Sigmoid colon (tissue), 7 donors: ENCODE data around the gene FXYD2. TPM values are rescaled to one million over a fixed set of nuclear protein-coding genes. Genes with fewer than 3 reads are reported as not detected.

Experiments used
- DNase-seq: peaks from one replicate; pipeline ENCODE4 v3.0.0-alpha.2; 2019
- H3K27ac ChIP-seq, 4 donors: fragments of 200-600 bp; sonication (generic); one replicate each; pipeline ENCODE4 v1.5.1; 2016 to 2019; ENCODE audit warnings: mild to moderate bottlenecking in 1 of 4
- H3K27me3 ChIP-seq, 3 donors: fragments of 200-600 bp; sonication (generic); one replicate each; pipeline ENCODE4 v1.5.1; 2019; ENCODE audit warnings: mild to moderate bottlenecking in 1 of 3
- H3K36me3 ChIP-seq, 4 donors: fragments of 200-600 bp; sonication (generic); one replicate each; pipeline ENCODE4 v1.5.1; 2016 to 2019
- H3K4me1 ChIP-seq, 4 donors: fragments of 200-600 bp; sonication (generic); one replicate each; pipeline ENCODE4 v1.5.1; 2017 to 2019
- H3K4me3 ChIP-seq, 4 donors: fragments of 200-600 bp; sonication (generic); one replicate each; pipeline ENCODE4 v1.5.1; 2017 to 2019; ENCODE audit warnings: mild to moderate bottlenecking in 2 of 4, moderate library complexity in 1 of 4
- H3K9me3 ChIP-seq, 4 donors: fragments of 200-600 bp in 3 of 4; sonication (generic) in 3 of 4; one replicate each; pipeline versions ENCODE4 v1.5.1 to v1.6.1; 2013 to 2019
- CTCF ChIP-seq, 4 experiments: fragments of 450-650 bp in 3 of 4; fragments of 200-600 bp in 1 of 4; IDR thresholded peaks; one replicate each; pipeline ENCODE4 v1.5.1; 2016 to 2019; ENCODE audit warnings: antibody characterized with exemption in 4 of 4, mild to moderate bottlenecking in 3 of 4, moderate library complexity in 2 of 4
- EP300 ChIP-seq, 4 donors: sonication (generic); formaldehyde crosslinking; IDR thresholded peaks; one replicate each; pipeline ENCODE4 v1.6.1; 2017; ENCODE audit warnings: antibody characterized with exemption in 4 of 4
- POLR2A ChIP-seq, 2 donors: fragments of 450-650 bp; IDR thresholded peaks; one replicate each; pipeline ENCODE4 v1.6.1; 2016; ENCODE audit warnings: antibody characterized with exemption in 2 of 2, mild to moderate bottlenecking in 2 of 2, moderate library complexity in 2 of 2
- POLR2AphosphoS5 ChIP-seq, 4 donors: sonication (generic); formaldehyde crosslinking; IDR thresholded peaks; one replicate each; pipeline ENCODE4 v1.6.1; 2017; ENCODE audit warnings: antibody characterized with exemption in 4 of 4
- WGBS, 2 donors: extraction: QIAGEN DNeasy Blood & Tissue Kit; methylation state at CpG; one replicate each; pipeline ENCODE4 v1.1.7; 2013; 5-methylcytosine and 5-hydroxymethylcytosine counted together
- intact Hi-C: fragments of 100-400 bp; cut with DNase I; formaldehyde crosslinking; loops from one replicate; pipeline ENCODE4 v1.15.1; 2023
- polyA plus RNA-seq, 3 donors: library from polyadenylated mRNA; stranded (reverse); fragments of 200-250 nt; gene quantifications; one replicate each; pipeline ENCODE4 v1.2.3, GENCODE V29; 2013
- total RNA-seq, 4 donors: library from RNA; depleted of rRNA; stranded (reverse); fragments of >200 nt; gene quantifications; one replicate each; pipeline ENCODE4 v1.1.0, GENCODE V29; 2016
- donor health status: healthy with polysubstance abuse.
- donor health status: Bipolar disorder and iron deficiency.
- donor health status: healthy.

The FXYD2 gene
- total and polyA plus RNA-seq, 7 donors = 3.2 to 6.6 (median 4.2) TPM; not detected in 1

- no peaks in the 10 kb centered on the region for H3K27me3 ChIP-seq
- 83 to 87% methylated on average over 9 of the region's 9 CpGs for WGBS, 2 donors
- peaks cover 0 to 83% (median 76%) of the 10 kb centered on the region in 4 donors for H3K4me1 ChIP-seq
- intact Hi-C loops = no loop called here
- no peaks in the 10 kb centered on the region for H3K9me3 ChIP-seq
- no peak overlapping the region for H3K4me3 ChIP-seq
- peak overlapping the region in 2 of 4 donors; percentile 16 to 44 for H3K27ac ChIP-seq
- TF ChIP-seq POLR2A (IDR thresholded peaks at IDR 0.05) (no peak), POLR2AphosphoS5 (IDR thresholded peaks at IDR 0.05) (no peak), EP300 (IDR thresholded peaks at IDR 0.05) (no peak), CTCF (IDR thresholded peaks at IDR 0.05) (no peak)
- DNase-seq = no peak
- no peaks in the 10 kb centered on the region for H3K36me3 ChIP-seq
Observed at GRCh38 chr11:117859488-117860112, 35.1 kb upstream of the FXYD2 start.

GRCh38 chr11:117859061-117859460, 34.5 kb upstream of the FXYD2 start:
- peak; percentile 39 for DNase-seq
- Histone ChIP-seq H3K4me3 (no peak overlapping the region), H3K27ac (peak overlapping the region in 1 of 4 donors; percentile 44), H3K4me1 (peaks cover 0 to 83% (median 76%) of the 10 kb centered on the region in 4 donors), H3K27me3 (no peaks in the 10 kb centered on the region), H3K36me3 (no peaks in the 10 kb centered on the region), H3K9me3 (no peaks in the 10 kb centered on the region)
- intact Hi-C loops = no loop called here
- no peak for TF ChIP-seq CTCF (IDR thresholded peaks at IDR 0.05)
- TF ChIP-seq POLR2AphosphoS5 (IDR thresholded peaks at IDR 0.05) = no peak
- TF ChIP-seq POLR2A (IDR thresholded peaks at IDR 0.05) = no peak
- no peak for TF ChIP-seq EP300 (IDR thresholded peaks at IDR 0.05)
- WGBS, 2 donors = 87 to 89% methylated on average over 10 of the region's 10 CpGs

GRCh38 chr11:117857734-117858414, 33.3 kb upstream of the FXYD2 start:
- intact Hi-C loops = no loop called here
- Histone ChIP-seq H3K4me1 (peaks cover 0 to 76% (median 66%) of the 10 kb centered on the region in 4 donors), H3K9me3 (no peaks in the 10 kb centered on the region), H3K27me3 (no peaks in the 10 kb centered on the region), H3K36me3 (no peaks in the 10 kb centered on the region), H3K27ac (peak overlapping the region in 3 of 4 donors; percentile 38 to 59 (median 59)), H3K4me3 (no peak overlapping the region)
- TF ChIP-seq CTCF (IDR thresholded peaks at IDR 0.05) = no peak
- TF ChIP-seq POLR2AphosphoS5 (IDR thresholded peaks at IDR 0.05) = no peak
- no peak for TF ChIP-seq EP300 (IDR thresholded peaks at IDR 0.05)
- TF ChIP-seq POLR2A (IDR thresholded peaks at IDR 0.05) = no peak
- DNase-seq = peak; percentile 57
- WGBS, 2 donors = 73 to 74% methylated on average over 11 of the region's 11 CpGs

GRCh38 chr11:117855912-117856651, 31.5 kb upstream of the FXYD2 start:
- WGBS, 2 donors = 89 to 93% methylated on average over 13 of the region's 13 CpGs
- H3K4me3 ChIP-seq = no peak overlapping the region
- H3K9me3 ChIP-seq = peaks cover 0 to 2% (median 0%) of the 10 kb centered on the region in 4 donors
- no peaks in the 10 kb centered on the region for H3K27me3 ChIP-seq
- TF ChIP-seq EP300 (IDR thresholded peaks at IDR 0.05) (no peak), POLR2A (IDR thresholded peaks at IDR 0.05) (no peak), CTCF (IDR thresholded peaks at IDR 0.05) (no peak), POLR2AphosphoS5 (IDR thresholded peaks at IDR 0.05) (no peak)
- peaks cover 0 to 69% (median 56%) of the 10 kb centered on the region in 4 donors for H3K4me1 ChIP-seq
- peak overlapping the region in 2 of 4 donors; percentile 28 to 59 for H3K27ac ChIP-seq
- H3K36me3 ChIP-seq = no peaks in the 10 kb centered on the region
- intact Hi-C loops = no loop called here
- DNase-seq = peak; percentile 50
